Stimulated activated CD8-positive, alpha-beta memory T cell treated with anti-CD3 and anti-CD28 coated beads, Interleukin-12 subunit alpha, Interleukin-12 subunit beta, amount 100 ng/mL, for 24 hours (primary cell): ENCODE data around the gene FHDC1.
"Not testable (repeated sequence)": the region's sequence is repeated elsewhere in the genome, so short reads cannot be mapped to it uniquely, and the experiment has no call there.

Experiments used
- DNase-seq: peaks from one replicate; pipeline ENCODE4 v3.0.0-alpha.2; 2020; ENCODE audit errors: extremely low read depth

Gene FHDC1, protein sequence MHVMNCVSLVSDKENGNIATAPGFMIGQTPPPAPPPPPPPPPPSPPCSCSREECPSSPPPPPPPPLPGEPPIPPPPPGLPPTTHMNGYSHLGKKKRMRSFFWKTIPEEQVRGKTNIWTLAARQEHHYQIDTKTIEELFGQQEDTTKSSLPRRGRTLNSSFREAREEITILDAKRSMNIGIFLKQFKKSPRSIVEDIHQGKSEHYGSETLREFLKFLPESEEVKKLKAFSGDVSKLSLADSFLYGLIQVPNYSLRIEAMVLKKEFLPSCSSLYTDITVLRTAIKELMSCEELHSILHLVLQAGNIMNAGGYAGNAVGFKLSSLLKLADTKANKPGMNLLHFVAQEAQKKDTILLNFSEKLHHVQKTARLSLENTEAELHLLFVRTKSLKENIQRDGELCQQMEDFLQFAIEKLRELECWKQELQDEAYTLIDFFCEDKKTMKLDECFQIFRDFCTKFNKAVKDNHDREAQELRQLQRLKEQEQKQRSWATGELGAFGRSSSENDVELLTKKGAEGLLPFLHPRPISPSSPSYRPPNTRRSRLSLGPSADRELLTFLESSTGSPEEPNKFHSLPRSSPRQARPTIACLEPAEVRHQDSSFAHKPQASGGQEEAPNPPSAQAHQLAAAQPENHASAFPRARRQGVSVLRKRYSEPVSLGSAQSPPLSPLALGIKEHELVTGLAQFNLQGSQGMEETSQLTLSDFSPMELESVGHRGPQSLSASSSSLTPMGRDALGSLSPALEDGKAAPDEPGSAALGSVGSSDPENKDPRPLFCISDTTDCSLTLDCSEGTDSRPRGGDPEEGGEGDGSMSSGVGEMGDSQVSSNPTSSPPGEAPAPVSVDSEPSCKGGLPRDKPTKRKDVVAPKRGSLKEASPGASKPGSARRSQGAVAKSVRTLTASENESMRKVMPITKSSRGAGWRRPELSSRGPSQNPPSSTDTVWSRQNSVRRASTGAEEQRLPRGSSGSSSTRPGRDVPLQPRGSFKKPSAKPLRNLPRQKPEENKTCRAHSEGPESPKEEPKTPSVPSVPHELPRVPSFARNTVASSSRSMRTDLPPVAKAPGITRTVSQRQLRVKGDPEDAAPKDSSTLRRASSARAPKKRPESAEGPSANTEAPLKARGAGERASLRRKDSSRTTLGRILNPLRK

DNA sequence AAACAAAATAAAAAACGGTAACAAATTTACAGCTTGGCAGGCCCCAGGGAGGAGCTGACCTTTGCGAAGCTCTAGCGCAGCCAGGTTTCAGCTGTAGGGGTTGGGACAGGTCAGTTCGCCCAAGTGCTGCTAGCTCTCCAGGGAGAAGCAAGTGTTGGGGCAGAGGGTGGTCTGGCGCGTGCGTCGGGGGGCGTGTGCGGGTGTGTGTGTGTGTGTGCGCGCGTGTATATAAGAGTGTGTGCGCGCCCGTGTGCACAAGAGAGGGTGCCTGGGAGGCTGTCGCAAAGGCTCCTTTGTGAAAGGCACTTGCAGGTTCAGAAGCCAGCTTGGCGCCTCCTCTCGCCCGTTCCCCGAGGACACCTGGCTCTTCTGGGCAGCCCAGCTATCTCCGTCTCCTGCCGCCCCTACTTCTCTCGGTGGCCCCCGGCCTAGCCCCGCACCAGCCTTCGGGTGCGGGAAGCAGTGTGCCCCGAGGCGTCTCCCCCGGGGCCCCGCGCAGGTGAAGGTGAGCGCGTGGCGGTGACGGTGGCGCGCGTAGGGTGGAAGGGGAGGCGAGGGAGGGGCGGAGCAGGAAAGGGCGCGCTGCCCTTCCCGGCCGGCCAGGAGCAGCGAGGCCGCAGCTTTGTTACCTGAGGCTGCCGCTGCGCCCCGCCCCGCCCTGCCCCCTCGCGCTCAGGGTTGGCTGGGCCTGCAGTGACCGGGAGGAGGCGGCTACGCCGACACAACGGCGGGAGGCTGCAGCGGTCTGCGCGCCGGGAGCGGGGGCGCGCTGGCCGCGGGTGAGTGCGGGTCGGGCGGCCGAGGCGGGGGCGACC is at the start of gene FHDC1:
FHDC1 (plus strand) TSS at position 693 of the 815 bp plus-strand sequence. CDS start 6,735 bp downstream, outside the sequence.
- DNase-seq = no peak

DNA sequence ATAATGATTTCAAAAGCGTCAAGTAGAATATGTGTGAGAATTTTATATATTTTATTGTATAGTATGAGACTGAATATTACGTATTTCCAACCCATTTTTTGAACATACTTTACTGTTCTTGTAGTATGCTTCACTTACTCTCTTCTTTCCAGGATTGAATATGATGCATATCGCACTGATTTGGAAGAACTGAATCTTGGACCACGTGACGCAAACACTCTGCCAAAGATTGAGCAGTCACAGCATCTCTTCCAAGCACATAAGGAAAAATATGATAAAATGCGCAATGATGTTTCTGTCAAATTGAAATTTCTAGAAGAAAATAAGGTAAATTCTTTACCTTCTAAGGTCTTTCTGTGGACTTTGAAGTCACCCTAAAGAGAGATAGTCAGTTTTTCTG is 48.1 kb upstream of the FHDC1 start:
- DNase-seq = no peak

DNA sequence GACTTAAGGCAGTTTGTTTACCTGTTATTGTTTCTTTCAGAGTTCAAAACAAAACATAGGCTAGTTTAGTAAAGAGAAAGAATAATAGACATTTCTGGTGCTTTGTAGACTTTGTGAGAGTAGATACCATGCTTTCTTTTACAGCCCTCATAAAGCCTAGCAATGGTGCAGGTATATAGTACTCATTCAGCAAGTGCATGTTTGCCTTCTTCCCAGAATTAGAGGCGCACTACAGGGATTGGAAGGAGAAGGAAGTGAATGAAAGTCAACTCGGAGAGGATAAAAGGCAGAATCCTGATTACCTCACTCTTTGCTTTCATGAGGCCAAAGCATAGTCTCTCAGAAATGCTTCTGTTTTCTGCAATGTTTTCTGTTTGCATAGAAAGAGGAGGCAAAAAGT is 43.1 kb upstream of the FHDC1 start:
- no peak for DNase-seq

DNA sequence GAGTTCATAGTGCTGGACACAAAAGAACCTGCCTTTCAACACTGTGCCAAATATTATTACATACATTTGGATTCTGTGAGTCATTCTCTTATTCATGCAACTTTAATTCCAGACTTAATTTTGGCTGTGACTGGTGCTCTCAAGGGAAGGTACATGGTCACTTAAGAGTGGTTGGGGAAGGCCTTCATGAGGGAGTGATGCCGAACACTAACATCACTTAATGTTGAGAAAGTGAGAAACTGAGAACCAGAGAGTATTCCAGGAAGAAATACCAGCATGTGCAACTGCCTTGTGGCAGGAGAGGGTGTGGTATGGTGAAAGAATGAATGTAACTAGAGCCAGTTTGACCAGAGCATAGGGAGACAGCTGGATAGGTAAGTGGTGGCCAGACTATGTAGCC is 41.5 kb upstream of the FHDC1 start:
- DNase-seq = no peak

DNA sequence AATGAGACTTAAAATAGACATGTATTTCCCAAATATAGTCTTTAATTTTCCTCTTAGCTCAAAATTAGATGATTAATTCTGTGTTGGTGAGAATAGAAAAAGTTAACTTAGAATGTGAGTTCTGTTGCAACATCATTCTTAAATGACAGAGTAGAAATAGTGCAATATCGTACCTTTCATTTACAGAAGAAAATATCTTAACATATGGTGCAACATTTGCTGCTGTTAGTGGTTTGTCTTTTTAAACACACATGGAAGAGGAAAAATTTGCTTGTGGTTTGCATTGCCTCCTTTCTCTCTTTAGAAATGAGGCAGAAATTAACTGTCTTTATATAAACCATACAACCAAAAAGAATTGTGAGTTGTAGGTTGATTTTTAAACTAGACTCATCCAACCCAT is 39.3 kb upstream of the FHDC1 start:
- DNase-seq = no peak

DNA sequence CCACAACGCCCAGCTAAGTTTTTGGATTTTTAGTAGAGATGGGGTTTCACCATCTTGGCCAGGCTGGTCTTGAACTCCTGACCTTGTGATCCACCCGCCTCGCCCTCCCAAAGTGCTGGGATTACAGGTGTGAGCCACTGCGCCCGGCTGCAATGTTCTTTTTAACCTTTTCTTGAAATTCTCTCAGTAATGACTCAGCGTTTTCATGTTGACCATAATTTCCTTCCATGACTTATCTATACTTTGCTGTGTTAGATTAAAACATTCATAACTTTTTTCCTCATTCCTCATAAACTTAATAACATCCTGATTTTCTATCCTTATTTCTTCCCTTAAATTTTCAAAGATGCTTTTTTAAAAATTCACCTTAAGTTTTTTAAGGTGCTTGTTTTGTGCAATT is 38.0 kb upstream of the FHDC1 start:
- not testable (repeated sequence) for DNase-seq

DNA sequence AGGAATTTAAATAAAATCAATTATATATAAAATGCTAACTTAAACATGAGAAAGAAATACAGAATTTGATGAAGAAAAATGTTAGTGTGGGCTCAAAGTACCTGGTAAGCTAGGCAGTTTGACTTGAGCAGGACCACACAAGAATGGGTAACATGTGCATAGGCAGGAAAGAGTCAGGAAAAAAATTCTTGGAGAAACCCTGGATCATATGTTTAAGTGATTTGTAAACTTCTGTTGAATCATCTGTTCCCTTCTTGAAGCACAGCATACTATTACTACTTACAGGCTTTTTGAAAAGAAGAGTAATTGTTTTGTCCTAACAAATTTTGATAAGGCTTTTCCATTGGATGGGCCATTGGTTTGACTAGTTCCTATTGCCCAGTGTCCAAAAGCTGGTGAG is 37.5 kb upstream of the FHDC1 start:
- DNase-seq = no peak

DNA sequence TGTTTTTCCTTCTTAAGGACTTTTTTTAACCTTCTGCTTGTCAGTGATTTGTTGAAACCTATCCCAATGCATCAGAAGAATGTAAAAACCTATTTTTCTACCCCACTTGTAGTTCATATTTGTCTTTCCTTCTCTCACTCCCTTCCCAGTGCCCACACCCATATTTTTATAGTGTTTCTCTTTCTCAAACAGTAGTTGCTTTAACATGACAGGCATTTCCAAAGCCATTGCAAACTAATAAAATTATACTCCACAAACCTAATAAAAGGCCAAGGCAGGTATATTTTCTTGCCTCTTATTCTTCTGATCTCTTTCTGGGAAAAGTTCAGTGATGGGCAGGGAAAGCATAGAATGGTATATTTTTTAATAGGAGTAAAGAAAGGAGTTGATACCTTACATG is 35.7 kb upstream of the FHDC1 start:
- DNase-seq = no peak

DNA sequence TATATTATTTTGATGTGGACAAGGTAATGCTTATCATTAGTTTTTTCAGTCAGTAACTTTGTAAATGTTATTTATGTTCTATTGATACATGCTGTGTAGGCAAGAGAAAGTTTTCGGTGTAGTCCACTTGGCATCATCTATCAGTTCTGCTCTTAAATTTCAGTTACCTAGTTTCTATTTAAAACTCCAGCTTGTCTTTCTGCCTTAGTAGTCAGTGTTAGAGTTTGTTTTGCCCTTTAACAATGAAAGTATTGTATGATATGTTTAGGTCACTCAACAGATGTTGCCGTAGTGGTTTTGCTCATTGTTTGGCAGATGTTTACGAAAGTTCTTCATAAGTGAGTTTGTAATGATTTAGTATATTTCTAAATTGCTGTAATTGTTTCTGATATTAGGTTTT is 34.9 kb upstream of the FHDC1 start:
- no peak for DNase-seq

DNA sequence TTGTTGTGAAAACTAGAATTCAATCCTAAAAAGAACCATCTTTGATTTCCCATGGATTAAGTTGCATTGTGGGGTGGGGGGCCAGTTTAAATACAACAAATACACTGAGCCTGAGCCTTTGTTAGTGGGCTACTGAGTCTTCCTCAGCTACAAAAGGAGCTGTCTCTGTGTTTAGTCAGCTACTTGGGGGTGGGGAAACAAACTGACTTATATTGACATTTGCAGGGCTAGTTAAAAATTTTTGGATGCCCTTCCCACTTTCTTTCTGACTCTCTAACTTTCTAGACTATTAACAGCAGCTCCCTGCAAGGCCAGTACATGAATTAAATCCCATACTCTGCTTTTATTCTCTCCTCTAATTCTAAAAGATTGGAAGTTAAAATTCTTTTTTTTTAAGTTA is 32.5 kb upstream of the FHDC1 start:
- no peak for DNase-seq

DNA sequence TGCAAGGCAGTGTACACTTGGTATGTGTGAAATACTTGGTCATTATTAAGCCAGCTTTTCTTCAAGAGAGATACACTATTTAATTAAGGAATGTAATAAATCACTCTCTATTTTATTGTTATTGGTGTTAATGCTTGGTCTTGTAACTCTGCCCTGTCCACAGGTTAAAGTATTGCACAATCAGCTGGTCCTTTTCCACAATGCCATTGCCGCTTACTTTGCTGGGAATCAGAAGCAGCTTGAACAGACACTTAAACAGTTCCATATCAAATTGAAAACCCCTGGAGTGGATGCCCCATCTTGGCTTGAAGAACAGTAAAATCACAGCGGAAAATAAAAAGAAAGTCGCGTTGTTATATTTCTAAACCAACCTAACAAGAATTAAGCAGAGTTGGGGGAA is 26.2 kb upstream of the FHDC1 start:
- DNase-seq = no peak

DNA sequence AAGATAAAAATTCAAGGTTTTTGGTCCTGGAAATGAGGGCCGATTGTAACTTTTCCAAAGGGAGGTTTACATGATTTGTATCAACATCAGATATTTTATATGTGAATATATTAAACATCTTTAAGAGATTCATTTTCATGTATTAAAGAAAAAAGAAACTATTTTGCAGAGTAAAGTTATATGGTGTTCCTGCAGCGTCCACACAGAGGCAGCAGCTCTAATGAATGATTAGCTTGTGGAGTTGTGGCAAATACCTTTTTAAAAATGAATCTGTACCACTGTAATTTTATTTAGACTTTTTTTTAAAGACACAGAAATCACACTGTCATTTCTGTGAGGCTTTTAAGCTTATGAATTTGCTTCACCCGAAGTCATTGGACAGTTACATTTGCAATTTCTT is 25.6 kb upstream of the FHDC1 start:
- DNase-seq = no peak

DNA sequence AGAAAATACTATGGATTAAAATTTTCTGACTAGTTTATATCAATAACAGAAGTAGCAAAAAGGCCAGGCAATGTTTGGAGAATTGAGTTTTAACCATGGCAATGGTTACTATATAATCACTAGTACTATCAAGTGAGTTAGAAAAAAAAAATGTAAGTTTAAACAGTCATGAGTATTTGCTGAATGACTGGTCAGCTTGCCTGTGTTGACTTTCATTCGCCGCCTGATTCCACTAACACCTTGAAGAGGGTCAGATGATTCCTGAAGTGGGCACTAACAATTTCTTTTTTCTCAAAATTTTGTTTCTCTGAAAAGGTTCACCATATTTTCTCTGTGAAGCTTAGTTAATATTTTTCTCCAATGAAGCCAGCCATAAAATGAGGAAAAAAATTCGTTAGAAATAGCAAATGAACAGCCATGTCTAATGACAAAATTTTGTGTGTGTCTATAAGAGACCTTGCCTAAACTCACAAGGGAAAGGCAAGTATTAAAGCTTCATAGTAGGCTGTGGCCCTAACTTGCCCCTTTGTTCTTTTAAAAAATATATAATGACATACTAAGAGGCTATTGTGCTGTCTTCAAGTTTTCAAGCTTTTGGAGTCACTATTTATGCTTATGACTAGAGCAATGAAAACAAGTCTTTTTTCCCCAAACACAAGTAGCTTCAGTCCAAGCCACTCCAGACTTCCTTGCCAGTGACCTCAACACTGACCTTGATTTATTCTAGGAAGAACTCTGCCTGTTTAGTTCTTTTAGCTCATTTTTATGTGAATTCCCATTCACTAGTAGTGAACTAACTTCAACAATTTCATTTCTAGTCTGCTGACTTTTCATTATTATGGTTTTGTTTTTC is 18.4 kb upstream of the FHDC1 start:
- DNase-seq = no peak

DNA sequence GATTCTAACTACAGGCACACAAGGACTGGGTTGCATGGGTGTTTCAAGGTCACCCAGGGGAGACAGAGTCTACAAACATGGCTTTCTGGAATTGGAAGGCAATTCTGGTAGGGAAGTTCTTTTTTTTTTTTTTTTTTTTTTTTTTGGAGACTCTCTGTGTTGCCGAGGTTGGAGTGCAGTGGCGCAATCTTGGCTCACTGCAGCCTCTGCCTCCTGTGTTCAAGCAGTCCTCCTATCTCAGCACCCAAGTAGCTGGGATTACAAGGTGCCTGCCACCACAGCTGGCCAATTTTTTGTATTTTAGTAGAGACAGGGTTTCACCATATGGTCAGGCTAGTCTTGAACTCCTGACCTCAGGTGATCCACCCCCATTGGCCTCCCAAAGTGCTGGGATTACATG is 16.3 kb upstream of the FHDC1 start:
- no peak for DNase-seq

DNA sequence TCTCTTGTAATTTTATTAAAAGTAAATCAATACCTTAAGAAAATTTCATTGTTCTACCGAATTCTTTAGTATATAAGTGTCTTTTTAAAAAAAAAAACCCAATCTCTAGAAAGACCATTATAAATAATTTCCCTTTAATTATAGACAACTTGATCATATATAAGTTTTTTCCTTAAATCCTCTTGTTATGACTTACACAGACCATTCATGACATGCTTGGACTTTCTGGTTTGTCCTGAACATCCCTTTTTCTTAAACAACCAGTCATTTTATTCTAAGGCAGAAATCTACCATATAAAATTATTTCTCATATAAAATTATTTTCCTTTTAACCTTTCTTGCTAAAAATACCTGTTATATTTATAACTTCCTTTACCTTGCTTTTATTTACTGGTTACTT is 15.4 kb upstream of the FHDC1 start:
- no peak for DNase-seq

DNA sequence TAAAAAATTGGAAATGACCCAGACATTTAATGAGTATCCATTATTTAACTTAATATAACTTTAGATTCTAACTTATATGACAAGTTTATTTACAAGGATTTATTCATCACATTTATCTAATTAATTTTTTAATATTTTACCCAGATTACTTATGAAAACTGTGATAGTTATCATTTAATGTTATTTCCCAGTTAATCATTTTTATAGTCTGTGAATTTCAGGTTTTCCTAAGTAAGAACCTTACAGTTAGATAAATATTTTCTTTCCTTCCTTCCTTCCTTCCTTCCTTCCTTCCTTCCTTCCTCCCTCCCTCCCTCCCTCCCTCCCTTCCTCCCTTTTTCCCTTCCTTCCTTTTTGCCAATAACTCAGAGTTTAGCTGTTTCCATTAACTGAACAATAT is 14.8 kb upstream of the FHDC1 start:
- no peak for DNase-seq

DNA sequence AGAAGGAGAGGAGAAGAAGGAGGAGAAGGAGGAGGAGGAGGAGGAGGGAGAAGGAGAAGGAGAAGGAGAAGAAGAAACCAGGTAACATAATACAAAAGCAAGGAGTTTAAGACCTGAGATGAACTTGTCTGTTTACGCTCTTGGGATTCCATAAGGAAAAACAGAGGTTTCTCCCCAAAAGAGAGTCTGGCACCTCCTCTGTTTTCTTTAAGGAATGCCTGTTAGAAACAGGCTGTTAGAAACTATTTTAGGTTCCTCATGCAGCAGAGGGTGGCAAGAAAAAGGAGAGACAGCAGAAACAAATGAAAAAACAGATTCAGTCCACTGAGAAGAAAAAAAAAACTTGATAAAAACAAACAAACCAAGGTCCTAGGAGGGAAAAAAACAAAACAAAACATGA is 10.3 kb upstream of the FHDC1 start:
- DNase-seq = no peak

DNA sequence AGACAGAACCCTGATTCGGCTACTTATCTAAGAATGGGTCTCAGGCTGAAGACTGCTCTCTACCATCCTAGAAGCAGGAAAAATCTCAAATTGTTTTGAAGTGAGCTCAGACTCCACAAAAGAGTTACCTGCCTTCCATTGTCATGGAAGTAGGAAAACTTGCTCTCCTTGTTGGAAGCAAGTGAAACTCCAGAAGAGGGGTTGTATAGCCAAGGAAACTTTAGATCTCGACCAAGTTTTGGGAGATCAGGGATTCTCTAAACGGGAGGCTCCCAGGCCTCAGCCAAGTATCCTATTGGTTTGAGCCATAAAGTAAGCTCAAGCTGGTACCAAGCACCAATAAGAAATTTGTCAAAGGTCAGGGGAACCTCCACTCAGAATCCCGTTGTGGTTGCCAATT is 9.2 kb upstream of the FHDC1 start:
- no peak for DNase-seq

DNA sequence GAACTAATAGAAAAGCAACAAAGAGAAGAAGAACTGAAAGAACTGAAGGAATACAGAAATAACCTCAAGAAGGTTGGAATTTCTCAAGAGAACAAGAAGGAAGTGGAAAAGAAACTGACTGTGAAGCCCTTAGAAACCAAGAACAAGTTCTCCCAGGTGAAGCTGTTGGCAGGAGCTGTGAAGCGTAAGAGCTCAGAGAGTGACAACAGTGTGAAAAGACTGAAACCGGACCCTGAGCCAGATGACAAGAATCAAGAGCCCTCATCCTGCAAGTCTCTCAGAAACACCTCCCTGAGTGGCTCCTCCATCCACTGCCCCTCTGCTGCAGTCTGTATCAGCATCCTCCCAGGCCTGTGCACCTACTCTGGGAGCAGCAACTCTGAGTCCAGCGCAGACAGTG is 8.4 kb upstream of the FHDC1 start:
- DNase-seq = no peak

DNA sequence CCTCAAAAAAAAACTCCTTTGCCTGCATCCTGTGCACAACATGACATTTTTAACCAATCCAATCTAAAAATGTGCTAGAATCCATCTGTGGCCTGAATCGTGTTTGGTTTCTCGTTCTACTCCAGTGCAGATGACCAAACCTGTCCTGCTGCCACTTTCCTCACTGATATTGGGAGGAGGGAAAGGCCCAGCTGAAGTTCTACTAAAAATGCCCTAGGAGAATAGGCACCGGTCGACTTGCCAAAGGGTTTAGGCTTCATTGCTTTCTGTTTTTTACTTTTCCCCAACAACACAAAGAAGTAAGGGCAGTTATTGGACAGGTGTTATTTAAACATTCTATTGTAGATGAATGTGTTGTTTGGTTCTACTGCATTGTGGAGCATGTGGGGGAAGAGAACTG is 7.8 kb upstream of the FHDC1 start:
- DNase-seq = no peak

DNA sequence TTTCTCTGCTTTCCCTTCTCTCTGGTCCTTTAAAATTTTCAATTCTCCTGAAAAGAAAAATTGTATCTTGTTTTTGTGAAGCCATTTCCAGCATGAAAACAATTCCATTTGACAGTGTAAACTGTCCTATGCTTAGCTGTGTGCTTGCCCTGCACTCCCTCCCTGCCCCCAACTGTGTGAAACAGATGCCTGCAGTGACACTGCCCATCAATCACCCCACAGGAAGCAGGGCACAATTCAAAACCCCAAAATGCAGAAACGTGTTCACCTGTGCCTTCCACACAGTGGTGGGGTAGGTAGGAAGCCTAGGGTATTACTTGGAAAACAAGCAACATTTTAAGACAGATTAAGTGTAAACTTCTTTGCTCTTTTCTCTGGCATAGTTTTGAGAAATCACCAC is 6.2 kb upstream of the FHDC1 start:
- no peak for DNase-seq
